Fibroblast of lung (primary cell): Measurements from ENCODE around the gene CACNA1S. TPM values are rescaled to one million over a fixed set of nuclear protein-coding genes. Genes with fewer than 3 reads are reported as not detected.

Source experiments
- DNase-seq, 2 donors: peaks; one replicate each; pipeline versions ENCODE4 v3.0.0 to v3.0.0-alpha.2; 2010; ENCODE audit warnings: low read depth in 2 of 2
- H2AFZ ChIP-seq: 2 replicates; pipeline ENCODE4 v1.5.1; 2012; ENCODE audit warnings: low read length, control low read depth, inconsistent platforms
- H3K27ac ChIP-seq: 2 replicates; pipeline ENCODE4 v1.5.1; 2011; ENCODE audit warnings: low read length, control low read depth; ENCODE audit not compliant: insufficient read depth
- H3K27me3 ChIP-seq: 2 replicates; pipeline ENCODE4 v1.5.1; 2011; ENCODE audit warnings: mild to moderate bottlenecking, low read length; ENCODE audit not compliant: control insufficient read depth, insufficient read depth
- H3K36me3 ChIP-seq: 2 replicates; pipeline ENCODE4 v1.5.1; 2011; ENCODE audit warnings: low read length; ENCODE audit not compliant: control insufficient read depth, insufficient read depth
- H3K4me1 ChIP-seq: 2 replicates; pipeline ENCODE4 v1.5.1; 2011; ENCODE audit warnings: low read length; ENCODE audit not compliant: control insufficient read depth, insufficient read depth; ENCODE audit errors: extremely low read depth
- H3K4me2 ChIP-seq: 2 replicates; pipeline ENCODE4 v1.5.1; 2011; ENCODE audit warnings: low read length, control low read depth; ENCODE audit not compliant: insufficient read depth; ENCODE audit errors: extremely low read depth
- H3K4me3 ChIP-seq, 4 experiments: fragments of 200-600 bp in 1 of 4; sonication (generic) in 1 of 4; replicated peaks in 1 of 4; 2 replicates each; pipeline ENCODE4 v1.5.1; 2011 to 2016; ENCODE audit warnings: low read length in 4 of 4, low read depth in 3 of 4, mild to moderate bottlenecking in 3 of 4, control low read depth in 2 of 4, inconsistent platforms in 1 of 4, mixed read lengths in 1 of 4; ENCODE audit not compliant: insufficient read depth in 1 of 4; ENCODE audit errors: control extremely low read depth in 1 of 4
- H3K79me2 ChIP-seq: 2 replicates; pipeline ENCODE4 v1.5.1; 2012; ENCODE audit warnings: mild to moderate bottlenecking, low read length, inconsistent platforms; ENCODE audit not compliant: control insufficient read depth, insufficient read depth
- H3K9ac ChIP-seq: 2 replicates; pipeline ENCODE4 v1.5.1; 2011; ENCODE audit warnings: mild to moderate bottlenecking, low read length, control low read depth; ENCODE audit not compliant: insufficient read depth
- H3K9me3 ChIP-seq: 2 replicates; pipeline ENCODE4 v1.5.1; 2012; ENCODE audit warnings: low read depth, low read length; ENCODE audit not compliant: control insufficient read depth, insufficient read depth
- H4K20me1 ChIP-seq: 2 replicates; pipeline ENCODE4 v1.5.1; 2011; ENCODE audit warnings: low read length; ENCODE audit not compliant: control insufficient read depth, insufficient read depth; ENCODE audit errors: extremely low read depth
- EZH2 ChIP-seq: IDR thresholded peaks from 2 replicates; pipeline ENCODE4 v1.5.1; 2012; ENCODE audit warnings: low read length, control low read depth, mild to moderate bottlenecking; ENCODE audit errors: missing control alignments
- polyA plus RNA-seq, 2 donors: library from polyadenylated mRNA; depleted of rRNA in 1 of 2; stranded (reverse) in 1 of 2; unstranded in 1 of 2; fragments of >200 nt; gene quantifications; 2 replicates each; pipeline ENCODE4 v1.2.1, GENCODE V29; 2011 to 2012; ENCODE audit warnings: missing spikeins in 1 of 2
- total RNA-seq: library from RNA; depleted of rRNA; stranded (reverse); fragments of >200 nt; gene quantifications from 2 replicates; pipeline ENCODE4 v1.2.1, GENCODE V29; 2014
- TF ChIP-seq, protein P1 (sequence below), 2 donors: IDR thresholded peaks in 1 of 2; conservative IDR thresholded peaks in 1 of 2; 1 replicate in 1 of 2; 2 replicates in 1 of 2; pipeline ENCODE4 v1.5.1; 2011 to 2012; ENCODE audit warnings: low read length in 2 of 2, control low read depth in 1 of 2, inconsistent platforms in 1 of 2, low read depth in 1 of 2, mild to moderate bottlenecking in 1 of 2

CACNA1S gene
- total and polyA plus RNA-seq, 2 donors (not counting 1 experiment from before 2014, with no cell fraction given) = not detected

DNA sequence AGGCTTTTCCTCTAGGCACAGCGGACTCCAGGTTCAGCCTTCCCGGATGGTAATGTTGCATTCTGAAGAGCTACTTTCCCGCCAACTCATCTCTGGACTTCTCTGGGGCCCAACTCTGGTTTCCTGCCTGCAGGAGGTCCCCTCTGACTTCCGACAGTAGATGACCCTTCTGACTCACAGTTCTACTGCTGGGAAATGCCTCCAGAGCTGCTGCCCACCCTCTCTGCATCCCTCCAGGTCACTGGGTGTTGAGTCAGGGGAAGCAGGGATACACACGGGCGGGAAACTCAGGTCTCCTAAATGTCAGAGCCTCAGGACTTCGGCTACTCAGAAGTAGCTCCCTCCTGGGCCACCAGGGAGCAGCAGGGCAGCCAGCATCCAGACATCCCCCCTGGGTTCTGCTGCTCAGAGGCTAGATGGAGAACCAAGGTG lies 86.6 kb downstream of the CACNA1S start:
- H3K9me3 ChIP-seq = no peaks in the 10 kb centered on the region
- H3K36me3 ChIP-seq = no peaks in the 10 kb centered on the region
- no peaks in the 10 kb centered on the region for H3K4me1 ChIP-seq
- no peak for TF ChIP-seq EZH2
- TF ChIP-seq, protein P1, sequence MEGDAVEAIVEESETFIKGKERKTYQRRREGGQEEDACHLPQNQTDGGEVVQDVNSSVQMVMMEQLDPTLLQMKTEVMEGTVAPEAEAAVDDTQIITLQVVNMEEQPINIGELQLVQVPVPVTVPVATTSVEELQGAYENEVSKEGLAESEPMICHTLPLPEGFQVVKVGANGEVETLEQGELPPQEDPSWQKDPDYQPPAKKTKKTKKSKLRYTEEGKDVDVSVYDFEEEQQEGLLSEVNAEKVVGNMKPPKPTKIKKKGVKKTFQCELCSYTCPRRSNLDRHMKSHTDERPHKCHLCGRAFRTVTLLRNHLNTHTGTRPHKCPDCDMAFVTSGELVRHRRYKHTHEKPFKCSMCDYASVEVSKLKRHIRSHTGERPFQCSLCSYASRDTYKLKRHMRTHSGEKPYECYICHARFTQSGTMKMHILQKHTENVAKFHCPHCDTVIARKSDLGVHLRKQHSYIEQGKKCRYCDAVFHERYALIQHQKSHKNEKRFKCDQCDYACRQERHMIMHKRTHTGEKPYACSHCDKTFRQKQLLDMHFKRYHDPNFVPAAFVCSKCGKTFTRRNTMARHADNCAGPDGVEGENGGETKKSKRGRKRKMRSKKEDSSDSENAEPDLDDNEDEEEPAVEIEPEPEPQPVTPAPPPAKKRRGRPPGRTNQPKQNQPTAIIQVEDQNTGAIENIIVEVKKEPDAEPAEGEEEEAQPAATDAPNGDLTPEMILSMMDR (conservative IDR thresholded peaks at IDR 0.05 in 1 of 2, IDR thresholded peaks at IDR 0.05 in 1 of 2; ENCODE audit: low read depth in 1 of 2, low read length in 2 of 2) = peak in 1 of 2 donors; percentile 38
- no peak overlapping the region for H3K9ac ChIP-seq
- H3K4me3 ChIP-seq = no peak overlapping the region
- H3K4me2 ChIP-seq = no peak overlapping the region
- DNase-seq = peak; percentile 17 to 61
- no peak overlapping the region for H2AFZ ChIP-seq
- H3K27ac ChIP-seq = no peak overlapping the region
- no peaks in the 10 kb centered on the region for H4K20me1 ChIP-seq
- H3K79me2 ChIP-seq = no peaks in the 10 kb centered on the region
- H3K27me3 ChIP-seq = peaks cover 7% of the 10 kb centered on the region

DNA sequence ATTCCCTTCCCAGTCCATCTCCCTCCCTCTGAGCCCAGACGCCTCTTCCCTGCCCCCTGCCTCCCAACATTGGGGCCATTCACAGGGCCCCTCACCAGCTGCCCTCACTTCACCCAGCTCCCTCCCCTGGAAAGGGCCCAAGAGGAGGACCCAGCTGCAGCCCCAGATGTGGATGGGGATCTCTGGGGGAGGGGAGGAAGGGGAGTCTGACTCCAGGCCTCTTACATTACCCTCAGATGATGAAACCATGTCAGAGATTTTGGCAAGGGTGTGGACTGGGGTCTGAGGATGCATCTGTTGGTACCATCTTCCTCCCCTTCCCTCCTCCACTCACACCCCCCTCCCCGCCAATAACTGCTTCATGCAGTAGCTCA lies 87.6 kb downstream of the CACNA1S start:
- H3K27ac ChIP-seq = no peak overlapping the region
- no peak overlapping the region for H2AFZ ChIP-seq
- H3K4me1 ChIP-seq = no peaks in the 10 kb centered on the region
- H3K9ac ChIP-seq = no peak overlapping the region
- TF ChIP-seq, protein P1 (conservative IDR thresholded peaks at IDR 0.05 in 1 of 2, IDR thresholded peaks at IDR 0.05 in 1 of 2; ENCODE audit: low read depth in 1 of 2, low read length in 2 of 2) = no peak
- TF ChIP-seq EZH2 = no peak
- no peaks in the 10 kb centered on the region for H3K36me3 ChIP-seq
- no peaks in the 10 kb centered on the region for H3K79me2 ChIP-seq
- H3K9me3 ChIP-seq = no peaks in the 10 kb centered on the region
- H3K4me3 ChIP-seq = no peak overlapping the region
- DNase-seq = no peak
- H4K20me1 ChIP-seq = no peaks in the 10 kb centered on the region
- no peak overlapping the region for H3K4me2 ChIP-seq
- peaks cover 7% of the 10 kb centered on the region for H3K27me3 ChIP-seq

DNA sequence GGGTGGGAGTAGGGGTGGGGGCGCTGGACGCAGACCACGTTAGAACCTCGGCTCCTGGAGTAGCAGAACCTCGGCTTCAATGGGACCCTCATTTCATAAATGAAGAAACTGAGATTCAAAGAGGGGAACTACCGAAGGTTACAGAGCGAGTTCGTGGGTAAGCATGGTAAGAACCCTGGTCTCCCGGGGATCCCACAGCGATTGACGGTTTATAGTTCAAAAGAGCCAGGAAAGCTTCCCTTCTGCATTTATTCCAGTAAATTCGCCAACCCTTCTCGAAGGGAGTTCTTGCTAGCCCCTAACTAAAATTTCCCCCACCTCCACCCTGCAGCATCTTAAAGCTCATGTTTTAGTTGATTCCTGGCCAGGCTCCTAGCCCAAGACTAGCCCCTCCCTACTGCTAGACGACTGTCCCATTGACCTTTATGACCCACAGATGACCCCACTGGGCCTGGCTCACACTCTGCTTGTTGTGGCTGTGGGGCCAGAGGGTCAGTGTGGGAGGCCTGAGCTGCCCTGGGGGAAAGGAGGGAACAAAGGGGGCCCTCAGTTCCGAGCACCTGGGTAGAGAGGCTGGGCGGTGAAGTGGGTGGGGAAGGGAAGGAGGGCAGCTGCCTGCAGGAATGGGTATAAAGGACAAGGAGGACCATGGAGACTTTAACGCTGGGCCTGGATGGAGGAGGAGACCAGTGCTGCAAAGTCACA lies 88.2 kb downstream of the CACNA1S start:
- H3K27ac ChIP-seq = no peak overlapping the region
- no peaks in the 10 kb centered on the region for H3K36me3 ChIP-seq
- no peak overlapping the region for H3K9ac ChIP-seq
- no peaks in the 10 kb centered on the region for H3K9me3 ChIP-seq
- H3K79me2 ChIP-seq = no peaks in the 10 kb centered on the region
- no peaks in the 10 kb centered on the region for H3K4me1 ChIP-seq
- no peak overlapping the region for H2AFZ ChIP-seq
- no peak for DNase-seq
- H4K20me1 ChIP-seq = no peaks in the 10 kb centered on the region
- TF ChIP-seq, protein P1 (conservative IDR thresholded peaks at IDR 0.05 in 1 of 2, IDR thresholded peaks at IDR 0.05 in 1 of 2; ENCODE audit: low read depth in 1 of 2, low read length in 2 of 2) = no peak
- TF ChIP-seq EZH2 = no peak
- H3K4me3 ChIP-seq = no peak overlapping the region
- peaks cover 7% of the 10 kb centered on the region for H3K27me3 ChIP-seq
- no peak overlapping the region for H3K4me2 ChIP-seq
